Chondrocyte (in vitro differentiated cells): ENCODE results near the gene TMEM171. TPM values are rescaled to one million over a fixed set of nuclear protein-coding genes. Genes with fewer than 3 reads are reported as not detected.

Source experiments
- DNase-seq: peaks from one replicate; pipeline ENCODE4 v3.0.0; 2021; ENCODE audit warnings: mixed read lengths, low spot score
- H3K27ac Mint-ChIP-seq: one replicate; pipeline ENCODE4 v1.8.0; 2021; ENCODE audit warnings: mild to moderate bottlenecking, moderate library complexity, mixed read lengths; ENCODE audit not compliant: unreplicated experiment
- H3K27me3 Mint-ChIP-seq: 2 replicates; pipeline ENCODE4 v1.8.0; 2021; ENCODE audit warnings: low read depth, mixed read lengths
- H3K36me3 Mint-ChIP-seq: 2 replicates; pipeline ENCODE4 v1.8.0; 2021; ENCODE audit warnings: low read depth, mixed read lengths
- H3K4me1 Mint-ChIP-seq: 2 replicates; pipeline ENCODE4 v1.8.0; 2021; ENCODE audit warnings: low read depth, mild to moderate bottlenecking, mixed read lengths
- H3K4me3 Mint-ChIP-seq: one replicate; pipeline ENCODE4 v1.8.0; 2021; ENCODE audit warnings: mild to moderate bottlenecking, moderate library complexity, mixed read lengths; ENCODE audit not compliant: unreplicated experiment
- H3K9me3 Mint-ChIP-seq: 2 replicates; pipeline ENCODE4 v1.8.0; 2021; ENCODE audit warnings: low read depth, mixed read lengths
- CTCF ChIP-seq: fragments of 200-600 bp; sonication (generic); IDR thresholded peaks from 2 replicates; pipeline ENCODE4 v1.5.0; 2021; ENCODE audit warnings: antibody characterized with exemption, mild to moderate bottlenecking, moderate library complexity
- long read RNA-seq: library from polyadenylated mRNA; stranded (forward); transcript quantifications from one replicate; pipeline ENCODE4 v2.0.0, GENCODE V29; 2021
- total RNA-seq: library from RNA; stranded (reverse); gene quantifications from 3 replicates; pipeline ENCODE4 v1.2.1, GENCODE V29; 2021

The TMEM171 gene
- 1.8 to 3.6 TPM (median 2.6 TPM) in 3 replicates for total RNA-seq
- long read RNA-seq, partial matches to known transcripts = 0 of 3 reads
- long read RNA-seq, other reads (novel, unspliced or antisense) = 0 of 3 reads

- peaks cover 2% of the 10 kb centered on the region for H3K27me3 Mint-ChIP-seq
- peak; percentile 9 for TF ChIP-seq CTCF
- DNase-seq = no peak
- peaks cover 40% of the 10 kb centered on the region for H3K4me1 Mint-ChIP-seq
- H3K27ac Mint-ChIP-seq = no peak within 1 kb of the TSS
- H3K9me3 Mint-ChIP-seq = peaks cover 4% of the 10 kb centered on the region
- H3K36me3 Mint-ChIP-seq = peaks cover 5% of the 10 kb centered on the region
- peak within 1 kb of the TSS; percentile 64 for H3K4me3 Mint-ChIP-seq
Measured at GRCh38 chr5:73120222-73121118, at the start of gene TMEM171. Gene TMEM171 (plus strand): TSS chr5:73120575. CDS start chr5:73123374, 2,799 bp downstream.

- Mint-ChIP-seq H3K27me3 (no peaks in the 10 kb centered on the region), H3K27ac (no peak overlapping the region), H3K4me1 (no peaks in the 10 kb centered on the region), H3K9me3 (no peaks in the 10 kb centered on the region), H3K36me3 (peaks cover 7% of the 10 kb centered on the region), H3K4me3 (no peak overlapping the region)
- DNase-seq = no peak
- TF ChIP-seq CTCF = no peak
Measured at GRCh38 chr5:73081093-73081492, 39.3 kb upstream of the TMEM171 start.

GRCh38 chr5:73088026-73088425 is 32.3 kb upstream of the TMEM171 start:
- Mint-ChIP-seq H3K4me1 (peaks cover 11% of the 10 kb centered on the region), H3K36me3 (peaks cover 3% of the 10 kb centered on the region), H3K27me3 (no peaks in the 10 kb centered on the region), H3K27ac (no peak overlapping the region), H3K9me3 (no peaks in the 10 kb centered on the region), H3K4me3 (no peak overlapping the region)
- DNase-seq = no peak
- no peak for TF ChIP-seq CTCF

- H3K36me3 Mint-ChIP-seq = peaks cover 7% of the 10 kb centered on the region
- no peak for DNase-seq
- peaks cover 15% of the 10 kb centered on the region for H3K4me1 Mint-ChIP-seq
- TF ChIP-seq CTCF = no peak
- H3K4me3 Mint-ChIP-seq = no peak overlapping the region
- peak overlapping the region; percentile 94 for H3K27ac Mint-ChIP-seq
- H3K27me3 Mint-ChIP-seq = no peaks in the 10 kb centered on the region
- H3K9me3 Mint-ChIP-seq = peaks cover 13% of the 10 kb centered on the region
Measured at GRCh38 chr5:73093943-73094342, 26.4 kb upstream of the TMEM171 start.

GRCh38 chr5:73094415-73094814 is 26.0 kb upstream of the TMEM171 start:
- no peak overlapping the region for H3K4me3 Mint-ChIP-seq
- peaks cover 13% of the 10 kb centered on the region for H3K9me3 Mint-ChIP-seq
- peaks cover 7% of the 10 kb centered on the region for H3K36me3 Mint-ChIP-seq
- no peaks in the 10 kb centered on the region for H3K27me3 Mint-ChIP-seq
- H3K27ac Mint-ChIP-seq = peak overlapping the region; percentile 94
- H3K4me1 Mint-ChIP-seq = peaks cover 15% of the 10 kb centered on the region
- no peak for DNase-seq
- no peak for TF ChIP-seq CTCF
